Ramos (cell line): ENCODE measurements around the gene BLTP3B.
"Not testable (repeated sequence)": the region's sequence is repeated elsewhere in the genome, so short reads cannot be mapped to it uniquely, and the experiment has no call there.

Experiments
- in situ Hi-C: fragments of 300-500 bp; cut with MboI; formaldehyde crosslinking; loops from one replicate; pipeline ENCODE4 v1.14.3; 2022; ENCODE audit warnings: low sequenced_read_pairs; ENCODE audit not compliant: unreplicated experiment

The BLTP3B gene

DNA sequence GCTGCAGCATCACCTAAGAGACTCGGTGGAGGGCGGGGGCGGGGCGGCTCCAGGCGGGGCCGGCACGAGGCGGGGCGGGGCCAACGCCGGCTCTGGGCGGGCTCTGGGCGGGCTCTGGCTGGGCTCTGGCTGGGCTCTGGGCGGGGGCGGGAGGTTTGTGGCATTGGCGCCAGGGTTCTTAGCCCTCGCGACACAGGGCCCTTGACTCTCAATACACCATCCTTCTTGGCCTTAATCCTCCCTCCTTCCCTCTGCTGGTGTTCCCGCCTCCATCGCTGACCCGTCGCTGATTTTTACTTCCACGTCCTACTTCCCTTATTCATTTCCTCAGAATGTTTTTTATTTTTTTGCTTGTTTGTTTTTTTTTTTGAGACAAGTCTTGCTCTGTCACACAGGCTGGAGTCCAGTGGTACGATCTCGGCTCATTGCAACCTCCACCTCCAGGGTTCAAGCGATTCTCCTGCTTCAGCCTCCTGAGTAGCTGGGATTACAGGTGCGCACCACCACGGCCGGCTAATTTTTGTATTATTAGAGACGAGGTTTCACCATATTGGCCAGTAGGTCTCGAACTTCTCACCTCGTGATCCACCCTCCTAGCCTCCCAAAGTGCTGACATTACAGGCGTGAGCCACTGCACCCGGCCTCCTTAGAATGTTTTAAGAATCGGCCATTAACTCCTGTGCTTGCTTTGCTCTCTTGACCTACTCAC, at the start of gene BLTP3B:
Gene BLTP3B, minus strand, starts transcription at position 24 of the 709 bp plus-strand sequence. CDS start 239 bp downstream, outside the sequence.
- in situ Hi-C loops = no loop called here

- in situ Hi-C loops = no loop called here
These were observed 47.1 kb upstream of the BLTP3B start for GRCh38 chr12:100189636-100190394.

- in situ Hi-C loops = not testable (repeated sequence)
These were observed 46.4 kb upstream of the BLTP3B start for GRCh38 chr12:100188888-100189635.

DNA sequence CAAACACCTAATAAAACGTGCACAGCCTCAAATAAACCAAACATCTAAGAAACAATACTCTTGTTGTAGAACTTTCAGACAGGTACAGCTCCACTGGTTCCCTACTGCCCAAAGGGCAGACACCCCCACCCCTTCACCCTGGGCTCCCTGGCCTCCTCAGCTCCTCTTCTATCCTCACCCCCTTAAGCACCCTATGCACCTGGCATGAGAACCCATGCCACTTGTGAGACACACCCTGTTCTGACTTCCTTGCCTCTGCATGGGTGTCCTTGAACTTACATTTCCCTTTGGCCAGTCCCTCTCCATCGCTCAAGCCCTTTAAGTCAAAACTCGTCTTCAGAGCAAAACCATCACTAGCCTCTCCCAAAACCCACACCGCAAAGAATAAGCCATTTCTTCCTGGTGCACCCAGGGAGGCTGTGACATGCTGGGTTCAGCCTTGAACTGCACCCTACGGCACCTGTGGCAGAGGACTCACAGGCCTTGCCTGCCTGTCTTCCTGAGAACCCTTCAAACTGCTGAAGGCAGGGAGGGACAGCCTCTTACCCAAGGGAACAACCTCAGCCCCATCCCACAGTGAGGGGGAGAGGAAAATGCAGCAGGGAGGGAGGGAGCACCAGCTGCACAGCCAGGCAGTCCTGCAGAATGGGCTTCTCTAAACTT, 45.3 kb upstream of the BLTP3B start:
- in situ Hi-C loops = no loop called here

DNA sequence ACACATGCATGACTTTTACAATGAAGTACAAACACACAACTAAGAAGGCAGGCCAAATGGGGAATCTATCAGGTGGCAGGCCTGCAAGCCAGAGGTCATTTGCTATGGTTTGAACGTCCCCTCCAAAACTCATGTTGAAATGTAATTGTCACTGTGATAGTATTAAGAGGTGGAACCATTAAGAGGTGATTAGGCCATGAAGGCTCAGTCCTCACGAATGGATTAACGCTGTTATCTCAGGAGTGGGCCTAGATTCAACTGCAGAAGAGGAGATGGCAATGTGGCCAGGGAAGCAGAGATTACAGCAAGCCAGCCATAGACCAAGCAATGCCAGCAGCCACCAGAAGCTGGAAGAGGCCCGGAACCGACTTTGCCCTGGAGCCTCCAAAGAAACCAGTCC, 44.4 kb upstream of the BLTP3B start:
- in situ Hi-C loops = no loop called here

GRCh38 chr12:100186071-100186470, 43.4 kb upstream of the BLTP3B start:
- in situ Hi-C loops = no loop called here

DNA sequence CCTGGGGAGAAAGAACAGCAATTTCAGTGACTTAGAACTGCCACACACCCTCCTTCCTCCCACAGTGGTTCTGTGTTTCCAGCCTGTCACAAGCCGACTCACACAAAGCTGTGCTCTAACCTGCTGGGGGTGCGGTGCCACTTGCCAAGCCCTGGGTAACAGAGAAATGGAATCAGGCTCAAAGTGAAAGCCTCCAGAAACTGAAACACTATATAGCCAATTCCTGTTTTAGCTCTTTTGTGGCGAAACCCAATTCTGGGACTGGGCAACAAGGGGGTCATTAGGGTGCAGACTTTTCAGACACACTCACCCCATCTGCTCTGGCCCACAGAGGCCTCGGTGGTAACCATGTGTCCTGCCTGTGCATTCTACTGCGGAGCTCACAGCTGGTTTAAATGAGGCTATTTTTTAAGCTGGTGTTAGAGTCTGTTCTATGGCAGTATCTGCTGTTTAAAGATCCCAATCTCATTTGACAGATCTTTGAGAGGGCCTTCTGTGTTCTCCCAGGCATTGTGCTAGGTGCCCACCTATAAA, 42.8 kb upstream of the BLTP3B start:
- in situ Hi-C loops = no loop called here

DNA sequence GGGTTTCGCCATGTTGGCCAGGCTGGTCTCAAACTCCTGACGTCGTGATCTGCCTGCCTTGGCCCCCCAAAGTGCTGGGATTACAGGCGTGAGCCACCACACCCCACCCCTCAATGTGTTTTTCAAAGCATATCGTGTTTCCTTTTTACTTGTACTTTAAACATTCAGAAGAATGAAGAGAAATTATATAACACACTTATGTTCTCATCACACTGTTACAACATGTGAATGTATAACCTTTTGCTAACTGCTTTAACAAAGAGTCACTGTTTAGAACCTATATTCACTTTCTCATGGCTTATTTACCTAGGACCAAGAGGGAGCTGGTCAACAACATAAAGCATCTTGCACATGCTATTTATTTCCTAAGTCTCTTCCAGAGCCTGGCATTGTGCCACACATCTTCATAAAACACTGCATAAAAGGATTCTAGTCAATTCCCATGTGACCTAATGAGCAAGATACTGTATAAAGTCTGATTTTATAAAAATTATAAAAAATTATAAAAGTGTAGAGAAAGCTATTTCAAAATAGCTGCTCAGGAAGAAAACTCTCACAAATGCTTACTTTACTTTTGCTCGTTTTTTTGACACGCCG, 42.0 kb upstream of the BLTP3B start:
- in situ Hi-C loops = no loop called here

DNA sequence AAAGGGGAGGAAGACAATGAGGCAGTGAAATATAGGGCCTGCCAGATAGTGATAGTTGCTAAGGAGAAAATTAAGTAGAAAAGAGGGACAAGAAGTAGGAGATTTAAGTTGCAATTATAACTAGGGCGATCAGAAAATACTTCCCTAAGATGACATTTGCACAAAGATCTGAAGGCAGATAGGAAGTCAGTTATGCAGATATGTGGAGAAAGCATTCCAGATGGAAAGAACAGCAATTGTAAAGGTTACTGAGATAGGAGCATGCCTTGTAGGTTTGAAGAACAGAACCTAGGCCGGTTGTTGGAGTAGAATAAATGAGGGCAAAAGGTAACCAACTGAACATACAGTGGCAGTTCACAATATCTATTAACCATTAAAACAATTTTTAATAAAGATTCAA, 36.6 kb upstream of the BLTP3B start:
- in situ Hi-C loops = no loop called here

DNA sequence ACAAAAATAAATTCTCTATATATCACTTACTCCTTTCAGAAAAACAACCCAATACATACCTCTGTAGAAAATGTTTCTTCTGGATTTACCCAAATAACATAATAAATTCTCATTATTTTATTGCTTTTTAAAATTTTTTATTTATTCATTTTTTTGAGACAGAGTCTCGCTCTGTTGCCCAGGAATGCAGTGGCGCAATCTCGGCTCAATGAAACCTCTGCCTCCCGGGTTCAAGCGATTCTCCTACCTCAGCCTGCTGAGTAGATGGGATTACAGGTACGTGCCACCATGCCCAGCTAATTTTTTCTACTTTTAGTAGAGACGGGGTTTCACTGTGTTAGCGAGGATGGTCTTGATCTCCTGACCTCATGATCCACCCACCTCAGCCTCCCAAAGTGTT, 33.8 kb upstream of the BLTP3B start:
- in situ Hi-C loops = not testable (repeated sequence)

DNA sequence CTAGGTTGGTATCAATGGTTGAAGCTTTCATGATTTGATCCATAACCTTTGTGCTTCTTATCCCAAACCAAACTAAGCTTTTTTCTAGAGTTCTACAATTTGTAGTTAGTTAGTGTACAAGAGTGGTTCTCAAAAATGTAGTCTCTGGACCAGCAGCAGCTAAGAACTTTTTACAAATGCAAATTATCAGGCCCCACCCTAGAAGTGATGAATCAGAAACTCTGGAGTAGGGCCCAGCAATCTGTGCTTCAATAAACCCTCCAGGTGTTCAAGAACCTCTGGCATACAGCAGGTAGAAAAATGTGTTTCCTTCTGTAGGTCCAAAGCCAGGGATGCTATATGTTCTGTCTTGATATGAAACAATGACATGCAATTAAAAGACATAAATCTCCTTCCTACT, 31.8 kb upstream of the BLTP3B start:
- in situ Hi-C loops = no loop called here

DNA sequence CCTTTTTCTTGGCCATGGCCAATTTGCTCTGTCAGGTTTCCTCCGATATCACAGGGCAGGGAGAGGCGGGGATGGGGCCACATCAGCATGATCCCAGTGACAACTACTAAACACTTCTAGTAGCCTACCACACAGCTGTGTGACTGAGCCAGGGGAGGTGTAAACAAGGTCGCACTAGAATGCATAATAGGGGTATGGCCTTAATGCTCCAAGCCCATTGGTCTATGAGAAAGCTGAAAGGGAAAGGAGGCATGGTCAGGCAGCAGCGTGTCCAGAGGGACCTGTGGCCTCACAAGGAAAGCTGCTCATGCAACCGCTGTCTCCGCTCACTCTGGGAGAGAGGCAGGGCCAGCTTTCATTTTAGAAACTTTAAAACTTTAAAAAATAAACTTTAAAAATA, 30.4 kb upstream of the BLTP3B start:
- in situ Hi-C loops = no loop called here

DNA sequence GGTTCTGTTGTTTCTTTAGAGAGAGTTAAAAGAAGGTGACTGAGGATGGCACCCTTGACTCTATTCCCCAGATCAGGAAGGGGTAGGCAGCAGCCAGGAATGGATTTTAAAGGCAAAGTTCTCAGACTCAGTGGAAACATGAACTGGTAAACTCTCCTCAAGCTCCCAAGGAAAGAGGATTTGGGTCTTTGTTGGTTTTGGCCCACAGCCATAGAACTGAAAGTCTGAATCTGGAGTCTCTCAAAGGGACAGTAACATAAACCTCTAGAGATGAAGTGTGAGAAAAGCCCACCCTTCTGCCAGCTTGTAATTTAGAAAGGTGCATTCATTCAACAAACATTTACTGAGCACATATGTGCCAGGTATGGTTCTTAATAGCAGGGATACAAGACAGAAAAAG, 28.6 kb upstream of the BLTP3B start:
- in situ Hi-C loops = no loop called here

- in situ Hi-C loops = no loop called here
These were observed 27.7 kb upstream of the BLTP3B start for GRCh38 chr12:100170313-100170858.

DNA sequence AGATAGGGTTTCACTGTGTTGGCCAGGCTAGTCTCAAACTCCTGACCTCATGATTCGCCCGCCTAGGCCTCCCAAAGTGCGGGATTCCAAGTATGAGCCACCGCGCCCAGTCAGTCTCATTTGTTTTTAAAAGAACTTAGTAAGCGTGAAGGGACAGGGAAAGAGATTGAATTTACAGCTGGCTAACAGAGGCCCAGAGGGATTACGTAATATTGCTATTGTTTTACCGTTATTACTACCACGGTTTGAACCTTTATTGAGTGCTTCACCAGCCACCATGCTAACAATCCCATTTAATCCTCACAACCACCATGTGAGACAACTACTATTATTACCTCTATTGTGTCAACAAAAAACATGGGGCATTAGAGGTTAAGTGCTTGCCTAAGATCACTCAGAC, 26.7 kb upstream of the BLTP3B start:
- in situ Hi-C loops = no loop called here

DNA sequence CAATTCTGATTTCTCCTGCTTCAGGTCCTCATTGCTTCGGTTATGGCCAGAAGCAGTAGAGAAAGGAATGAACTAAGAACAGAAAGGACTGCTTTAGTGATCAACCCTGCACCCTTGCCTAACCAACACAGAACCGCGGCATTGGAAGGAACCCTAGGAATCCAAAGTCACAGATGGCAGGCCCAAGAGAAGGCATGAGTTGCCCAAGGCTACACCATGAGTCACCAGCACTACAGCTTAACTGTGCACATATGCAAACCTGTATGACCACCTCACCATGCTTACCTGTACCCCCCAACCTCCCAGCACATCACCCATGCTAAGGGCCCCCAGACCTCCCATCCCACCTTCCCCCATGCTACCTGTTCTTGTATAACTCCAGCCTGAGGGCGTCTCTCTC, 25.9 kb upstream of the BLTP3B start:
- in situ Hi-C loops = no loop called here

DNA sequence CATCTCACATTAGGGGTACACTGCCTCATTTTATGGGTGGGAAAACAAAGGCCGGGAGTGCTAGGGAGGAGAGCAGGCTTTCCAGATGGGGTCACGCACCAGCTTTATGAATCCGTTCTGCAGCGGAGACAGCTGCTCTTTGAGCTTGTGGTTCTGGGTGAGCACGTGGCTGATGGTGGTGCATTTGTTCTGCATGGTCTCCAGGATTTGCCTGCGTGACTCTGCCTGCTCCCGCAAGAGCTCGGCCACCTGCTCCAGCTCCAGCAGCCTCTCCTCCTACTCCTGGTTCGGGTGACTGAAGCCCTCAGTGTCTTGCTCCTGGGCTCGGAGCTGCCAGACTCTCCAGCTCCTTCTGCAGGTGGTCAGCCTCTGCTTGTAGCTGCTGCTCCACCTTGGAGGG, 23.6 kb upstream of the BLTP3B start:
- in situ Hi-C loops = no loop called here

GRCh38 chr12:100165356-100165755, 22.7 kb upstream of the BLTP3B start:
- in situ Hi-C loops = no loop called here

DNA sequence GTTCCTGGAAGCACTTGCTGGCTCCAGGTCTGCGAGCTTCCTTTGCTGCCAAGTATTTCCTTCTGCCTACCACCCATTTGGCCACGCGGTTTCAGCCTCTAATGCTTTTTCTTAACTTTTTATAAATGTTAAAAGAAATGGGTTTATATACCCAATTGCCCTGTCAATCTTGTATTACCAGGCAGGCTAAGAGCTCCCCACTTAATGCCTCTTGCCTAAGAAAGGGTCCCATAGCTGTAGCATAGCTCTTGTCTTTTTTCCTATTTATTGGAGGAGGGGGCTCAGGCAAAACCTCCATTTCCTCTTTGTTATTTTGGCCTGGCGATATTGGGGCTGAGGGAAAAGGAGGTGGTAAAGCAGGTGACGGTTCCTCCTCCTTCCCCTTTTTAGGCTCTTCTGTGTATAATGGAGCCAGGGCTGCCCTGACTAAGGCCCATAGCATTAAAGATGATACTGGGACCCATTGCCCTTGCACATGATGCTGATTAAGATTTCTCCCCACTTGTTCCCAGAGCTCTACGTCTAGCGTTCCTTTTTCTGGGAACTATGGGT, 21.6 kb upstream of the BLTP3B start:
- in situ Hi-C loops = no loop called here
